Natural killer cell treated with Interleukin-12 subunit alpha and Interleukin-12 subunit beta and Interleukin-15 and Interleukin-18, amount 100 ng/mL, for 72 hours (primary cell): ENCODE measurements around the gene BRD1. TPM values are rescaled to one million over a fixed set of nuclear protein-coding genes. Genes with fewer than 3 reads are reported as not detected.
A peak's percentile ranks its signal among the peaks of the same experiment; 100 is the strongest.

Experiments
- ATAC-seq, 2 donors: fragments of 150-1000 bp; cut with Tn5 transposase in 1 of 2; sonication (Bioruptor Pico), chemical (Tn5 transposase) in 1 of 2; 2 replicates each; pipeline ENCODE4 v1.10.0; 2021
- DNase-seq: peaks from one replicate; pipeline ENCODE4 v3.0.0; 2022; ENCODE audit warnings: low spot score
- H3K27ac Mint-ChIP-seq, 2 donors: 1 replicate in 1 of 2; 2 replicates in 1 of 2; pipeline ENCODE4 v1.8.0; 2022; ENCODE audit warnings: mixed read lengths in 2 of 2, mild to moderate bottlenecking in 1 of 2, moderate library complexity in 1 of 2
- H3K27me3 Mint-ChIP-seq, 2 donors: 1 replicate in 1 of 2; 2 replicates in 1 of 2; pipeline ENCODE4 v1.8.0; 2022; ENCODE audit warnings: mixed read lengths in 2 of 2
- H3K36me3 Mint-ChIP-seq: one replicate; pipeline ENCODE4 v1.8.0; 2022; ENCODE audit warnings: mixed read lengths
- H3K4me1 Mint-ChIP-seq, 2 donors: 1 replicate in 1 of 2; 2 replicates in 1 of 2; pipeline ENCODE4 v1.8.0; 2022; ENCODE audit warnings: low read depth in 2 of 2, mixed read lengths in 2 of 2, mild to moderate bottlenecking in 1 of 2
- H3K4me3 Mint-ChIP-seq: one replicate; pipeline ENCODE4 v1.8.0; 2022; ENCODE audit warnings: mixed read lengths
- H3K9me3 Mint-ChIP-seq: 2 replicates; pipeline ENCODE4 v1.8.0; 2022; ENCODE audit warnings: mixed read lengths
- total RNA-seq, 2 donors: library from RNA; stranded (reverse); gene quantifications; one replicate each; pipeline ENCODE4 v1.2.3, GENCODE V29; 2022

The BRD1 gene
- total RNA-seq, 2 donors from 2014 or later = 31.2 to 59.5 TPM

- ATAC-seq (no peak), DNase-seq (no peak)
- Mint-ChIP-seq H3K27me3 (peaks cover 15 to 17% of the 10 kb centered on the region in 2 donors), H3K4me3 (peak overlapping the region; percentile 17), H3K36me3 (no peaks in the 10 kb centered on the region), H3K9me3 (no peaks in the 10 kb centered on the region), H3K27ac (no peak overlapping the region), H3K4me1 (peaks cover 5 to 8% of the 10 kb centered on the region in 2 donors)
Observed at GRCh38 chr22:49849161-49850020, 21.7 kb upstream of the BRD1 start.

GRCh38 chr22:49848690-49849160 lies 21.1 kb upstream of the BRD1 start:
- DNase-seq = no peak
- peaks cover 15 to 17% of the 10 kb centered on the region in 2 donors for H3K27me3 Mint-ChIP-seq

DNA sequence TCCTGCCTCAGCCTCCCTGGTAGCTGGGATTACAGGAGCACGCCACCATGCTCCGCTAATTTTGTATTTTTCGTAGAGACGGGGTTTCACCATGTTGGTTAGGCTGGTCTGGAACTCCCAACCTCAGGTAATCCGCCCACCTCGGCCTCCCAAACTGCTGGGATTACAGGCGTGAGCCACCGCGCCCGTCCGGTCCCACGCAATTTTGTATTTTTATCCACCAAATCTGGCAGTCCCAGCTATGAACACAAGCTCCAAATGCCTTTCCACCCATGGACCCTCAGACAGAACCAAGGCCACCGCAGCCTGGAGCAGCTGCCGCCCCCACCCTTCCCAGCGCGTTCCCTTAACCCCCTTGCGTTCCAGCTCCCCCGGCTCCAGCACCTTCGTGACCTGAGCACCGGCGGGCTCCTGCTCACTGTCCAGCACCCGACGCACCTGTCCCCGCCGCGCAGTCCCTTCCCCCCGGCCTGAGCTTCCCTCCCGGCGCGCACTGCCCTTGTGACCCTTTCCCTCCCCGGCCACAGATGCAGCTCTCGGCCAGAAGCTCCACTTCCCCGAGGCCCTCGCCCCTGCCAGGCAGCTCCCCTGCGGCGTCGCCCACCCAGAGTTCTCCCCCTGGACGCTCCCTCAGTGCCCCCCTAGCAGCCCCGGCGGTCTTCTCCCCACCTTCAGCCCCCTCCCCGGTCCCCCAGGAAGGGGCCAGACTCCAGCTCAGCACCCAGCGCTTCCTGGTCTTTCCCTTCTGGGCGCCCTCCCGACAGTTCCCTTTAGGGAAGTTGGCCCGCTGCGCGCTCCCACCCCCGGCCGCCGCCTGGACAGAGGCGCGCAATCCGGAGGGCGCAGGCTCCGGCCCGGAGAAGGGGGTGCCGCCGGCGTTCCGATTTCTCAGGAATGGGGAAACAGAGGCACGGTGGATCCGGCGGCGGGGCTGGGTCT lies 20.3 kb upstream of the BRD1 start:
- Mint-ChIP-seq H3K27ac (no peak overlapping the region), H3K36me3 (no peaks in the 10 kb centered on the region), H3K4me1 (peaks cover 5 to 7% of the 10 kb centered on the region in 2 donors), H3K4me3 (peak overlapping the region; percentile 15), H3K27me3 (peaks cover 15 to 17% of the 10 kb centered on the region in 2 donors), H3K9me3 (no peaks in the 10 kb centered on the region)
- ATAC-seq (no peak), DNase-seq (no peak)

More at GRCh38 chr22:49848690-49849160, 21.1 kb upstream of the BRD1 start:
- Mint-ChIP-seq H3K27ac (no peak overlapping the region), H3K36me3 (no peaks in the 10 kb centered on the region), H3K9me3 (no peaks in the 10 kb centered on the region), H3K4me1 (peaks cover 5 to 7% of the 10 kb centered on the region in 2 donors), H3K4me3 (no peak overlapping the region)
- ATAC-seq = no peak

DNA sequence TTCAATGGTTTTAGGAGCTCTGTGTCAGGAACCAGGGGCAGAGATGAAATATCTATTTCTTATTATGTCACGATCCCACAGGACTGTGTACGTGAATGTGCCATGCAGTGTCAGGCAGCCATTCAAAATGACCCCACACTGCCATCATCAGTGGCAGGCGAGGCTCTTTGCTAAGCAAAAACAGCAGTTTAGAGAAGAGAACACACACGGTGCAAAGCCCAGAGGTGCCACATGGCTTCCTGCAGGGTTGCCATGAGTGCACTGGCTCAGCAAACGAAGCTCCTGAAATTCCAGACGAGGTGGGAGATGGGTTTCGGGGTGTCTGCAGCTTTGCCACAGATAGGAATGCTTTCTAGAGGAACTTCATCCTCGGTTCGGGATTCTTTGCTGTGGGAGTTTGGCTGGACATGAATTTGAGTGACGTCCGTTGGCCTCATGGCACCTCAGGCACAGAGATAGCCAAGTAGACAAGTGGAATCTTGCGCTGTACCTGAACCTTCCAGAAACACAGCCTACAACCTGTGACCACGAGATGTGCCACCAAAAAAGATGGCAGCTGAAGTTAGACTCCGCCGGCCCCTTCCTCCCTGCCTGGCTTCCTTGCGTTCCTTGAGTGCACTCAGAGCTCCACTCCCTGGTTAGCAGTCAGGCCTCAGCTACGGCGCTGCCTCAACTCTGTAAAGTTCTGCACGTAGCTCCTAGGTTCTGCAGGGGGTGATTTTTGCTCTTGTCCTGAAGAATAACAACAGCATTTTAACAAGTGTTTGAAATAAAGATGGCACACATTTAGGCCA lies 18.2 kb upstream of the BRD1 start:
- Mint-ChIP-seq H3K27ac (no peak overlapping the region), H3K27me3 (peaks cover 5 to 6% of the 10 kb centered on the region in 2 donors), H3K4me3 (no peak overlapping the region), H3K36me3 (no peaks in the 10 kb centered on the region), H3K9me3 (no peaks in the 10 kb centered on the region), H3K4me1 (peaks cover 0 to 4% of the 10 kb centered on the region in 2 donors)
- DNase-seq (no peak), ATAC-seq (no peak)

DNA sequence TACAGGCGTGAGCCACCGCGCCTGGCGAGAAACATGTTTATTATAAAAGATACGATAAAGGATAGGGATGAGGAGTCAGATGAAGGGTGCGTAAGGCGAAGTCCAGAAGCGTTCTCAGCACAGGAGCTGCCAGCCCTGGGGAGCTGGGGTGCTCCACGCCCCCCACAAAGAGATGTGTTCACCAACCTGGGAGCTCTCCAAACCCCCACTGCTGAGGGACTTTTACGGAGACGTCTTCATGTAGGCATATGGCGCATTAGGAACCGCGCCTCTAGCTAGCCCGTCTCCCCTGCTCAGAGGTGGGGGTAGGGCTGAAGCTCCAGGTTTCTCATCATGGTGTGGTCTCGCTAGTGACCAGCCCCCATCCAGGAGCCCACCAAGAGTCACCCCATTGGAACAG lies 17.6 kb upstream of the BRD1 start:
- Mint-ChIP-seq H3K27me3 (peaks cover 0 to 2% of the 10 kb centered on the region in 2 donors), H3K4me3 (no peak overlapping the region), H3K9me3 (no peaks in the 10 kb centered on the region), H3K27ac (no peak overlapping the region), H3K4me1 (peaks cover 0 to 6% of the 10 kb centered on the region in 2 donors), H3K36me3 (no peaks in the 10 kb centered on the region)
- DNase-seq (no peak), ATAC-seq (no peak)

- Mint-ChIP-seq H3K4me3 (peak overlapping the region; percentile 70), H3K27ac (peak overlapping the region; percentile 59 to 86), H3K27me3 (no peaks in the 10 kb centered on the region), H3K4me1 (peaks cover 18 to 19% of the 10 kb centered on the region in 2 donors), H3K36me3 (no peaks in the 10 kb centered on the region), H3K9me3 (no peaks in the 10 kb centered on the region)
- ATAC-seq (peak; percentile 93 to 94), DNase-seq (peak; percentile 87)
Observed at GRCh38 chr22:49838771-49839717, 11.4 kb upstream of the BRD1 start.

DNA sequence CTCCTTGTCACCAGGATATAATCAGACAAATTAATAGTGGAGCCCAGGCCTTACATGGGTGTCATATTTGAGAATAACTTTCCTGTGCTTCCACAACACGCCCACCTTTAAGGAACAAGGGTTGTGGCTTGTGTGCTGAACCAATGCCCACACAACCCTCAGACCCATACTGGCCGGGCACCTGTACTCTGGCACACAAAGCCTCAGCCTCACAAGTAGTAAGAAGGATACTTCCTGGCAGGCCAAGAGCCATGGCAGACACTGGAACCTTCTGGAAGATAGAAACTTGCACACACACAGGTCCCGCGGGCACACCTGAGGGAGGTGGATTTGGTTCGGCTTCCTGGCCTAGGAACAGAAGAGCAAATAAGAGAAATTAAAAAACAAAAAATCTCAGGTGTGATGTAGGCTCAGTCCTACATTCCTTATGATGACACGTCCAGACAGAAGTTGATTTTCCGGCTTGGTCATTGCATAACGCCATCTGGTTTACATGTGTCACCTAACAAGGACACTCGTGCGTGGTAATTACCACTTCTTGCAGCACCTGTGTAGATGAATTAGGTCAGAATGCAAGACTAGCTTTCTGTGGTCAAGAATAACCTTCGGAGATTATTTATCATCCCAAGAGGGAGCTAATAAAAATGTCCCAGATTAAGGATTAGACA lies 5.8 kb upstream of the BRD1 start:
- H3K4me3 Mint-ChIP-seq = no peak overlapping the region
- peaks cover 2 to 11% of the 10 kb centered on the region in 2 donors for H3K4me1 Mint-ChIP-seq
- no peaks in the 10 kb centered on the region for H3K27me3 Mint-ChIP-seq
- no peaks in the 10 kb centered on the region for H3K36me3 Mint-ChIP-seq
- DNase-seq (peak; percentile 13), ATAC-seq (no peak)
- H3K27ac Mint-ChIP-seq = no peak overlapping the region
- H3K9me3 Mint-ChIP-seq = no peaks in the 10 kb centered on the region

DNA sequence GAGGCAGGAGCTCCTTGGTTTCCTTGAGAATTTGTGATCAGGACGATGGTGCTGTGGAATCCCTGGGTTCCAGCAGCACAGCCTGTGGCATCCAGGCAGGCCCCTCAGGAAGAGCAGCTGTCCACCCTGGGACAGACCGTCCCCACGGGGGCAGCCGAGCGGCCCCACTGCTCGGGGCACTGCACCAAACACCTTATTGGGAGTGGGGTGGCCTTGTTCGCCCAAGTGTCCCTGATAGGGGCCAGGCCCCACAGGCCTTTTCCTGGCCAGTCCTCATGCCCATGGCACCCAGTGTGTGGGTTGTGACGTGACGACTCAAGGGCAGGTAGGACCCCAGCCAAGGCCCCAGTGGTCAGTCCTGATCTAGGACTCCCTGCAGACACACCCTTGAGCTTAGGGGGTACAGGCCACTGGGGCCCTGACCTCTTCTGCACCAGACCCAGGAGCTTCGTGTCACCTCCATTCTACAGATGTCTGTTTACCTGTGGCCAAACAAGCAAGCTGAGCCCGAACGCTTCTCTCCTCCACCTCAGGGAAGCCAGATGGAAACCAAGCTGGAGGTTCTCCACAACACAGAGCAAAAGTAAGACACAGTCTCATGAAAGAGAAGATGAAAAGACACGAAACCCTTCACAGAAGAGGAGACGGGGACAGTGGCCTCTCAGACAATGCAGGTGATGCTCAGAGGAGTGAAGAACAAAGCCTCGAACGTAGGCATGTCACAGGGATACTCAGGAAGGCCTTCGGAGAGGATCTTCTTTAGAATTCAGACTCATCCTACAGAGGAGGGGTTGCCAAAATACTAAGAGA lies 1.6 kb upstream of the BRD1 start:
- ATAC-seq = no peak
- H3K4me1 Mint-ChIP-seq = peaks cover 20 to 22% of the 10 kb centered on the region in 2 donors

DNA sequence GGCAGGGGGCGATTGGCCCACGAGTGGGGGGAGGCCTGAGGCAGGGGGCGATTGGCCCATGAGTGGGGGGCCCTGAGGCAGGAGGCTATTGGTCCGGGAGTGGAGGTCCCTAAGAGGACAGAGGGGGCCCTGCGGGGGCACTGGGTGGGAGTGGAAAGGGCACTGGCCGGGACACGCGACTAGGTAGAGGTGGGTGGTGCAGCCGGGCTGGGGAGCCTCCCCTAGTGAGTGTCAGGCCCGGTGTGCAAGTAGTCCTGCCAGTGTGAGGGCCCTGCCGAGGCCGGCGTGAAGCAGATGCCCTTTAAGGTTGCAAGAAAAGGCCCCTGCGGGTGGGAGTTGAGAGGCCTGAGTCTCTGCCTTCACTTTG lies 909 bp upstream of the BRD1 start:
- H3K27ac Mint-ChIP-seq = peak overlapping the region in 1 of 2 donors; percentile 16
- ATAC-seq (no peak), DNase-seq (no peak)
- H3K4me1 Mint-ChIP-seq = peaks cover 26 to 29% of the 10 kb centered on the region in 2 donors
- H3K36me3 Mint-ChIP-seq = peaks cover 7% of the 10 kb centered on the region
- H3K9me3 Mint-ChIP-seq = no peaks in the 10 kb centered on the region
- H3K27me3 Mint-ChIP-seq = no peaks in the 10 kb centered on the region
- peak overlapping the region; percentile 17 for H3K4me3 Mint-ChIP-seq

More for the DNA sequence above, 1.6 kb upstream of the BRD1 start:
- no peaks in the 10 kb centered on the region for H3K27me3 Mint-ChIP-seq
- no peak for DNase-seq
- peak overlapping the region; percentile 17 for H3K4me3 Mint-ChIP-seq
- H3K9me3 Mint-ChIP-seq = no peaks in the 10 kb centered on the region
- H3K27ac Mint-ChIP-seq = peak overlapping the region; percentile 16 to 35
- H3K36me3 Mint-ChIP-seq = peaks cover under 1% of the 10 kb centered on the region

GRCh38 chr22:49827271-49827852 lies 311 bp downstream of the BRD1 start:
- no peak overlapping the region for H3K4me3 Mint-ChIP-seq
- no peaks in the 10 kb centered on the region for H3K9me3 Mint-ChIP-seq
- no peaks in the 10 kb centered on the region for H3K27me3 Mint-ChIP-seq
- no peak overlapping the region for H3K27ac Mint-ChIP-seq
- peaks cover 28 to 31% of the 10 kb centered on the region in 2 donors for H3K4me1 Mint-ChIP-seq
- peaks cover 9% of the 10 kb centered on the region for H3K36me3 Mint-ChIP-seq
- ATAC-seq = peak; percentile 47 to 67
- no peak for DNase-seq
